ENCODE results near the gene STING1. TPM values are rescaled to one million over a fixed set of nuclear protein-coding genes. Genes with fewer than 3 reads are reported as not detected.

Gene STING1
- polyA plus RNA-seq, 1 of the 3 experiments (the other 2 are of a cell fraction) = 98.4 TPM

- Histone ChIP-seq H3K27ac (ENCODE audit: low read depth in 2 of 2, low read length in 1 of 2) (no peak overlapping the region), H3K4me2 (no peak overlapping the region), H3K79me2 (ENCODE audit: insufficient read depth) (no peaks in the 10 kb centered on the region), H3K4me1 (ENCODE audit: control insufficient read depth in 1 of 2, insufficient read depth in 2 of 2, low read depth in 1 of 2, low read length in 1 of 2) (peaks cover 2 to 4% of the 10 kb centered on the region in 2 experiments; a peak in 2 of 4 replicates), H3K27me3 (ENCODE audit: insufficient read depth) (no peaks in the 10 kb centered on the region), H3K4me3 (ENCODE audit: low read depth in 2 of 2, low read length in 1 of 2) (no peak overlapping the region), H3K36me3 (replicated peaks in 1 of 2; ENCODE audit: control insufficient read depth in 1 of 2, insufficient read depth in 2 of 2, low read length in 1 of 2) (no peaks in the 10 kb centered on the region), H3K9me2 (no peaks in the 10 kb centered on the region), H3K9ac (no peak overlapping the region), H2AFZ (ENCODE audit: low read depth) (no peak overlapping the region), H3K9me3 (no peaks in the 10 kb centered on the region), H3F3A (replicated peaks; ENCODE audit: insufficient read depth) (peaks cover 16% of the 10 kb centered on the region), H4K20me1 (ENCODE audit: insufficient read depth) (no peaks in the 10 kb centered on the region)
- no peak for DNase-seq
- TF ChIP-seq TAF1 (IDR thresholded peaks at IDR 0.05; ENCODE audit: borderline replicate concordance, low read depth, low read length) (no peak), SIN3A (IDR thresholded peaks at IDR 0.05; ENCODE audit: borderline replicate concordance, low read depth, low read length) (no peak)
- CTCF ChIA-PET = interaction anchor here (0.6 to 1.1 kb wide), 2 partner anchors 26 to 410 kb away, joined by 3 read pairs; no protein-coding TSS in a partner anchor
- POLR2A ChIA-PET = no interaction called here
- WGBS (ENCODE audit: low lambda C conversion rate) = 96% methylated on average over 3 of the region's 3 CpGs
Observed at GRCh38 chr5:139488260-139488659, 5.7 kb upstream of the STING1 start.

- no peak for TF ChIP-seq GABPA (IDR thresholded peaks at IDR 0.05; ENCODE audit: low read depth)
- TF ChIP-seq MEF2A (IDR thresholded peaks at IDR 0.05; ENCODE audit: borderline replicate concordance, low read depth) = no peak
- TF ChIP-seq TCF12 (IDR thresholded peaks at IDR 0.05) = no peak
- no peak for TF ChIP-seq CHD2 (IDR thresholded peaks at IDR 0.05; ENCODE audit: low read length, partially characterized antibody)
- no peak for TF ChIP-seq FOXJ3 (CRISPR knock-in tag; IDR thresholded peaks at IDR 0.05)
- no peak for TF ChIP-seq EZH2phosphoT487 (IDR thresholded peaks at IDR 0.05; ENCODE audit: borderline replicate concordance, low read depth)
- TF ChIP-seq YY1 (IDR thresholded peaks at IDR 0.05; ENCODE audit: low read depth) = no peak
- TF ChIP-seq POLR2AphosphoS5 (IDR thresholded peaks at IDR 0.05; ENCODE audit: low read depth, low read length) = no peak
- no peak for TF ChIP-seq USF2 (IDR thresholded peaks at IDR 0.05; ENCODE audit: borderline replicate concordance, low read depth, low read length)
- TF ChIP-seq GATA2 (CRISPR knock-in tag; IDR thresholded peaks at IDR 0.05) = no peak
- no peak for TF ChIP-seq RFX5 (IDR thresholded peaks at IDR 0.05; ENCODE audit: low read length)
- TF ChIP-seq SMC3 (IDR thresholded peaks at IDR 0.05; ENCODE audit: low read depth, low read length) = no peak
- TF ChIP-seq ELF1 (IDR thresholded peaks at IDR 0.05) = no peak
- no peaks in the 10 kb centered on the region for H3K9me2 ChIP-seq
- H2AFZ ChIP-seq (ENCODE audit: low read depth) = no peak overlapping the region
- peaks cover 18% of the 10 kb centered on the region for H3F3A ChIP-seq (replicated peaks; ENCODE audit: insufficient read depth)
- H3K4me3 ChIP-seq (ENCODE audit: low read depth in 2 of 2, low read length in 1 of 2) = no peak overlapping the region
- H3K4me1 ChIP-seq (ENCODE audit: control insufficient read depth in 1 of 2, insufficient read depth in 2 of 2, low read depth in 1 of 2, low read length in 1 of 2) = peaks cover 8 to 14% of the 10 kb centered on the region in 2 experiments; a peak in 2 of 4 replicates
- no peak for DNase-seq
- H3K79me2 ChIP-seq (ENCODE audit: insufficient read depth) = peaks cover 8% of the 10 kb centered on the region
- H3K27me3 ChIP-seq (ENCODE audit: insufficient read depth) = no peaks in the 10 kb centered on the region
- no peaks in the 10 kb centered on the region for H4K20me1 ChIP-seq (ENCODE audit: insufficient read depth)
- no peaks in the 10 kb centered on the region for H3K36me3 ChIP-seq (replicated peaks in 1 of 2; ENCODE audit: control insufficient read depth in 1 of 2, insufficient read depth in 2 of 2, low read length in 1 of 2)
- no peak overlapping the region for H3K4me2 ChIP-seq
- H3K9me3 ChIP-seq = no peaks in the 10 kb centered on the region
- 71% methylated on average over 6 of the region's 7 CpGs for WGBS (ENCODE audit: low lambda C conversion rate)
- POLR2A ChIA-PET = no interaction called here
- no peak overlapping the region for H3K9ac ChIP-seq
- H3K27ac ChIP-seq (ENCODE audit: low read depth in 2 of 2, low read length in 1 of 2) = no peak overlapping the region
- CTCF ChIA-PET = no interaction called here
Observed at GRCh38 chr5:139486201-139486600, 3.6 kb upstream of the STING1 start.
